ENCODE measurements around the gene TERF2IP. TPM values are rescaled to one million over a fixed set of nuclear protein-coding genes. Genes with fewer than 3 reads are reported as not detected.

Gene TERF2IP
- total and polyA plus RNA-seq, 9 of the 15 experiments (the other 6 are each of a cell fraction or from before 2014, with no cell fraction given), result 14.5 to 64.2 (median 47.0) TPM

GRCh38 chr16:75622761-75623605, 24.6 kb upstream of the TERF2IP start, which contains the start of gene ADAT1 (continued):
- TF ChIP-seq RERE (CRISPR knock-in tag; IDR thresholded peaks at IDR 0.05; ENCODE audit: borderline replicate concordance) (no peak), SIX5 (IDR thresholded peaks at IDR 0.05; ENCODE audit: borderline replicate concordance in 1 of 2, insufficient read depth in 1 of 2, low read depth in 1 of 2, low read length in 2 of 2) (peak; percentile 69 to 82), POLR2G (IDR thresholded peaks at IDR 0.05; ENCODE audit: low read depth, low read length) (peak; percentile 94), ZHX1 (conservative IDR thresholded peaks at IDR 0.05; ENCODE audit: low read length) (peak; percentile 88), TRIM25 (IDR thresholded peaks at IDR 0.05; ENCODE audit: borderline replicate concordance) (no peak), CAMTA2 (CRISPR knock-in tag; conservative IDR thresholded peaks at IDR 0.05) (no peak), CSDE1 (IDR thresholded peaks at IDR 0.05) (no peak), TARDBP (IDR thresholded peaks at IDR 0.05) (no peak; the same call in 1 of the 2 replicates), HEY1 (CRISPR knock-in tag; IDR thresholded peaks at IDR 0.05; ENCODE audit: borderline replicate concordance) (no peak), ZFP36 (IDR thresholded peaks at IDR 0.05; ENCODE audit: low read depth, low read length, partially characterized antibody) (no peak), SIN3B (IDR thresholded peaks at IDR 0.05; ENCODE audit: low read depth) (peak; percentile 24; the same call in 1 of the 2 replicates), ARID3B (CRISPR knock-in tag; IDR thresholded peaks at IDR 0.05; ENCODE audit: borderline replicate concordance) (no peak), CHD2 (IDR thresholded peaks at IDR 0.05; ENCODE audit: low read depth, low read length) (peak; percentile 98), PURB (CRISPR knock-in tag; IDR thresholded peaks at IDR 0.05; ENCODE audit: low read depth) (no peak)

All from K562 (cell line).